HG03045 (cell line): ENCODE data around the gene UNC5A.

Experiments used
- ATAC-seq: cut with Tn5 transposase; IDR thresholded peaks from one replicate; pipeline ENCODE4 v1.9.1; 2021; ENCODE audit warnings: mild to moderate bottlenecking, moderate library complexity; ENCODE audit not compliant: unreplicated experiment

The UNC5A gene

DNA sequence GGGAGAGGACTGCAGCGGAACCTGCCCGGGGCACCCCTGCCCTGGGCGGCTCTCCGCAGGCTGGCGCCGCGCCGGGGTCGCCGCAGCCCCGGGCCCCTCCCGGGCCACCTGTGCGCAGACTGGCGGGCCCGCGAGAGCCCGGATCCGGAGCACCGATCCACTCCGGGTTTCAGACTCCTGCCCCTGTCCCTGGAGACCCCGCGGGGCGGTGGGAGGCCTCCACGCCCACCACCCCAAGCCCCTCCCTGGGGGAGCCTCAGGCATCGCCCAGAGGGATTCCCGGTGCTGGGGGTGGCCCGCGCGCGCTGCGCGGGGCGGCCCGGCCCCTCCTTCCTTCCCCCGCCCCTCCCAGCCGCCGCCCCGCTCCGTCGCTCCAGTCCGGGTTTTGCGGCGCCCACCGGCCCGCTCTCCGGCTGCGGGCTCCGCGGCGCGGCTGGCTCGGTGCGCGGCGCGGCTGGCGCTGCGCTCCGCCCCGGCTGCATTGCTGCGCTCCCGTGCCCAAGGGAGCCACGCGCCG lies at the start of gene UNC5A:
TSS of gene UNC5A (plus strand) at position 479 of the 517 bp plus-strand sequence. CDS start 192 bp downstream, outside the sequence.
- no peak for ATAC-seq

DNA sequence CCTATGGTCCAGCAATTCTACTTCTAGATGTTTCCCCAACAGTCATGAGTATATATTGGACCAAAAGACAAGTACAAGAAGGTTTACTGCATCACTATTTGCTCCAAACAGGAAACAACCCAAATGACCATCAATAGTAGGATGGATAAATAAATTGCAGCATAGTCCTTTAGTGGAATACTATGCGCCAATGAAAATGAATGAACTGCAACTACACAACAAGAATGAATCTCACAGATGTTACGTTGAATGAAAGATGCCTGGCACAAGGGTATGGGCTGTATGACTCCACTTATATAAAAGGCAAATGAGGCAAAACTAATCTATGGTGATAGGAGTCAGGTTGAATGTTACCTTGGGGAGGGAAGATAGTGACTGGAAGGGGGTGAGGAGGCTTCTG lies 48.6 kb upstream of the UNC5A start:
- no peak for ATAC-seq

DNA sequence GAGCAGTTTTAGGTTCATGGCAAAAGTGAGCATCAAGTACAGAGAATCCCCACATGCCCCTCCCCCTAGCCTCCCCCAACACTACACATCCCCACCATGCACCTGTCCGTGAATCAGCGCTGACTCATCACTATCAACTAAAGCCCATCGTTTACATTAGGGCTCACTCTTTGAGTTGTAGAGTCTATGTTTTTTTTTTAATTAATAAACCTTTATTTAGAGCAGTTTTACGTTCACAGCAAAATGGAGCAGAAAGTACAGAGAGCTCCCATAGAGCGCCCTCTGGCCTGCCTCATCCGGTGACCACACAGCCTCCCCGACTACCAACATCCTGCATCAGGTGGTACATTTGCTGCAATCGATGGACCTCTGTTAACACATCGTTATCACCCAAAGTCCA lies 47.9 kb upstream of the UNC5A start:
- no peak for ATAC-seq

DNA sequence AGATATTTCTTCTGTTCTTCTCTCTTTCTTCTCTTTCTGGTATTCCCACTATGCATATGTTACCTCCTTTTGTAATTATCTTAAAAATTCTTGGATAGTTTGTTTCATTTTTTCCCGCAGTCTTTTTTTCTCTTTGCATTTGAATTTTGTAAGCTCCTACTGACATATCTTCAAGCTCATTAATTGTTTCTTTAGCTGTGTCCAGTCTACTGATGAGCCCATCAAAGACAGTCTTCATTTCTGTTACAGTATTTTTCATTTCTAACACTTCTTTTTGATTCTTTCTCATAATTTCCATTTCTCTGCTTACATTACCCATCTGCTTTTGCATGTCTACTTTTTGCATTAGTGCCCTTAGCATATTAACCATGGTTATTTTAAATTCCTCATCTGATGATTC lies 44.7 kb upstream of the UNC5A start:
- no peak for ATAC-seq

DNA sequence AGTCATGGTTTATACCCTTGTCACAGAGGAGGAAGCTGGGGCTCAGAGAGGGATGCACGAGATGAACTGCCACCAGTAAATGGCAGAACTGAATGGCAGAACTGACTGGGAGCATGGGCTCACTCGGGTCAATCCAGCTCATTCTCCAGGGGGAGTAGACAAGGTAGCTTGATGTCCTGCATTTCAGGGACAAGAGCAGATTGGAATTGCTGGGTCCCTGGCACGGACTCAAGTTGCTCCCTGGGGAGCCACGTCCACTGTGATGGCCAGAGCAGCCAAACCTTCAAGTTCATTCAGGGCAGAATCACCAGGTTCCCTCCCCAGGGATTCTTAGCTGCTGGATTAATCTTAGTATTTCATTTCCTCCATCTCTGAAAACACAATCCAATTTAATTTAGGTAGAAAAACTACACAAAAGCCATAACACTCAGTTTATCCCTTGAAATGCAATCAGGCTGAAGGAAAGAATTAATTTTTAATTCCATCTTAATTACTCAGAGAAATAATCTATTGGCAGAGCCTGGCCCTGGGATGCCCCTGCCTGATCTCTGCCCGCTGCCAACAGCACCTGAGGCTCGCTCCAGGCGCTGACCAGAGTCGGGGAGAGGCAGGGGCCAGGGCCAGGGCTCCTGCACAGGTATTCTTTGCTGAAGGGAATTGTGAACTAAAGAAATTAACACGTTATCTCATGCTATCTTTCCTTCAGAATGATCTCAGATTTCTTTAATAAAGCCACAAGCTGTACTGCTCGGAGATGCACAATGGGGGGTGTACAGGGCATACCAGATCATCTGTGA lies 42.0 kb upstream of the UNC5A start:
- ATAC-seq, result no peak

DNA sequence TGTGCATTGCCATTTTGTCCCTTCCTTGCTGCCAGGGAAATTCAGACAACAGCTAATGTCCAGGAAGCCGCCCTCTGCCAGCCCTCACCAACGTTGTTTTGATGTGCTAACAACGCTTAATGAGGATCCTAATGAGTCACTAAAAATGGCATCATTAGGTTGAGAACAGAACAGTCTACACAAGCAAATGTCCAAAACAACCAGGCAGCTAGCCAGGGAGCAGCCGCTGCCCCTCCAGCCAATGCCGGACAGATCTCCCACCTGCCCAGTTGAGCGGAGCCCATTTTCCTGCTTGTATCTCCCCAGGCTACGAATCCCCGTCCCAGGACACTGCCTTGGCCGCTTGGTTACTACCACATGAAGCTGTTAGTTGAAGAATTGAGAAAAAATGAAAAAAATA lies 40.4 kb upstream of the UNC5A start:
- ATAC-seq, result no peak

DNA sequence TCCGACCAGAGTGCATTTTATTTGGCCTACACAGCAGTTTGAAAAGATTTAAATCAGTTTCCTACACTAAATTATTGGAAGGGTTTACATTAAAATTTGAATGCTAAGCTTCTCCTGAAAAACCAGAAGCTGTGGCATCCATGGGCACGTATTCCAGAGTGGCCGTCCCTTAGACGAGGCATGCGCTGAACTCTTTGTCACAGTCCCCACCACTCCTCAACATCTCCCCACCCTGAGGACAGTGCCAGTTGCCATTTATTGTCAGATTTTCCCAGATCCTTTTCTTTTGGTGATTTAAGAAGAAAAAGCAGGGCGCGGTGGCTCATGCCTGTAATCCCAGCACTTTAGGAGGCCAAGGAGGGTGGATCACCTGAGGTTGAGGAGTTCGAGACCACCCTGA lies 39.9 kb upstream of the UNC5A start:
- no peak for ATAC-seq

DNA sequence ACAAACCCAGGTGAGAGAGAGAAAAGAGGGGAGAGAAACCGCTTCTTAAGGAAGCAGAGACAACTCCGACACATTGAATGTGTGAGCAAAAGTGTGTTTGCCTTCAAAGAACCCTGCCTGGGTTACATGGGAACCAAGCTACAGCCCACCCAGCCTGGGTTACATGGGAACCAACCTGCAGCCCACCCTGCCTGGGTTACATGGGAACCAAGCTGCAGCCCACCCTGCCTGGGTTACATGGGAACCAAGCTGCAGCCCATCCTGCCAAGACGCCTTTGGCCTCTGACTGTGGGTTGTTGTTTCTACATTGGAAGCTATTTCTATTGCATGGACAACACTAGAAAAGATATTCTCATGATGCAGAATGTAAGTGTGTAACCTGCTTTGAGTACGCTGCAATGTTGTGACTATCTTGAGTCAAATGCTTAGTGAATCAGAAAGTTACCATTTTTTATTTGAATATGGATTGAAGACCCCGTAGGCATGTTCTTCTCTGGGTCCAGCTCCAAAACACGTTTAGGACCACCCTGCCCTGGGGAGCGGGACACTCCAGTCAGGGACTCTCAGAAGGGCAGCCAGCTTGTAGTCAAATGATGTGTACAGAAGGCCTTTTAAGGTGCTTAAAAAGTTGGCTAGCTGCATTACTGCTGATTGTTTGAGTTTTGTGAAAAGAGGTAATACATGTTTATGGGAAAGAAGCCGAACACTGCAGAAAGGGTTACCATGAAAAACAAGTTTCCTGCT lies 39.1 kb upstream of the UNC5A start:
- ATAC-seq, result no peak

DNA sequence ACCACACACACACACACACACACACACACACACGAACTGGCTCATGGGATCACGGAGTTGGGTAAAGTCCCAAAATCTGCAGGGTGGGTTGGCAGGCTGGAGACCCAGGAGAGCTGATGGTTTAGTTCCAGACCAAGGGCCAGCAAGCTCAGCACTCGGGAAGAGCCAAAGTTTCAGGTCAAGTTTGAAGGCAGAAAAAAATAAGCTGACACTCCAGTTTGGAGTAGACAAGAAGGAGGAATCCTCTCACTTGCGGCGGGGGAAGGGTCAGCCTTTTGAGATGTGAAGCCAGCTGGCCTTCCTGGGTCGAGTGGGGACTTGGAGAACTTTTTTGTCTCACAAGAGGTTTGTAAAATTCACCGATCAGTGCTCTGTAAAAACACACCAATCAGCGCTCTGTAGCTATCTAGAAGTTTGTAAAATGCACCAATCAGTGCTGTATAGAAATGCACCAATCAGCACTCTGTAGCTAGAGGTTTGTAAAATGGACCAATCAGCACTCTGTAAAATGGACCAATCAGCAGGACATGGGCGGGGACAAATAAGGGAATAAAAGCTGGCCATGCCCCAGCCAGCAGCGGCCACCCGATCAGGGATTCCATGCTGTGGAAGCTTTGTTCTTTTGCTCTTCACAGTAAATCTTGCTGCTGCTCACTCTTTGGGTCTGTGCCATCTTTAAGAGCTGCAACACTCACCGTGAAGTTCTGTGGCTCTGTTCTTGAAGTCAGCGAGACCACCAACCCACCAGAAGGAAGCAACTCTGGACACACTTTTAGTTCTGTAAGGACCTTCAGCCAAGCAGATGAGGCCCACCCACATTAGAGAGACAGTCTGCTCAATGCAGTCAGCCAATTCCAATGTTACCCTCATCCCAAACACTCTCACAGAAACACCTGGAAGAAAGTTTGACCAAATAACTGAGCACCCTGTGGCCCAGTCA lies 37.8 kb upstream of the UNC5A start:
- no peak for ATAC-seq

DNA sequence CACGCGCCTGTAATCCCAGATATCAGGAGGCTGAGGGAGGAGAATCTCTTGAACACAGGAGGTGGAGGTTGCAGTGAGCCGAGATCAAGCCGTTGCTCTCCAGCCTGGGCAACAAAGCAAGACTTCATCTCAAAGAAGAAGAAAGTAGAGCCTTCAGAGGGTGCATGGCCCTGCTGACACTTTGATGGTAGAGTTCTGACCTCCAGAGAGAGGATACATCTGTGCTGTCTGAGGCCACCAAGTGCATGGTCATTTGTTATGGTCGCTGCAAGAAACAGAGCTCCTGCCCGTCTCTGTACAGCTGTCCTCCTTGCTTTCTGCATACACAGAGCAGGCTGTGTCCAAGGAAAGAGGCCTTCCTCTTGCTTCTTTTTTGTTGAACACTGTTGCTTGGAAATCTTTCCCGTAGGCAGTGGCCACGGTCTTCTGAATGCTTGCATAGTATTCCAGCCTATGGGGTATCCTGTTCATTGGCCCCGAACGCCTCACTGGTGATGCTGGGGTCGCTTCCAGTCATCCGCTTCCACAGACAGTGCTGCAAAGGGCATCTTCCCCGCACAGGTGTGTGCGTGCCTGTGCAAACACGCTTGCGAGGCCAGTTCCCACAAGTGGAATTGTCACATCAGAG lies 36.8 kb upstream of the UNC5A start:
- no peak for ATAC-seq

DNA sequence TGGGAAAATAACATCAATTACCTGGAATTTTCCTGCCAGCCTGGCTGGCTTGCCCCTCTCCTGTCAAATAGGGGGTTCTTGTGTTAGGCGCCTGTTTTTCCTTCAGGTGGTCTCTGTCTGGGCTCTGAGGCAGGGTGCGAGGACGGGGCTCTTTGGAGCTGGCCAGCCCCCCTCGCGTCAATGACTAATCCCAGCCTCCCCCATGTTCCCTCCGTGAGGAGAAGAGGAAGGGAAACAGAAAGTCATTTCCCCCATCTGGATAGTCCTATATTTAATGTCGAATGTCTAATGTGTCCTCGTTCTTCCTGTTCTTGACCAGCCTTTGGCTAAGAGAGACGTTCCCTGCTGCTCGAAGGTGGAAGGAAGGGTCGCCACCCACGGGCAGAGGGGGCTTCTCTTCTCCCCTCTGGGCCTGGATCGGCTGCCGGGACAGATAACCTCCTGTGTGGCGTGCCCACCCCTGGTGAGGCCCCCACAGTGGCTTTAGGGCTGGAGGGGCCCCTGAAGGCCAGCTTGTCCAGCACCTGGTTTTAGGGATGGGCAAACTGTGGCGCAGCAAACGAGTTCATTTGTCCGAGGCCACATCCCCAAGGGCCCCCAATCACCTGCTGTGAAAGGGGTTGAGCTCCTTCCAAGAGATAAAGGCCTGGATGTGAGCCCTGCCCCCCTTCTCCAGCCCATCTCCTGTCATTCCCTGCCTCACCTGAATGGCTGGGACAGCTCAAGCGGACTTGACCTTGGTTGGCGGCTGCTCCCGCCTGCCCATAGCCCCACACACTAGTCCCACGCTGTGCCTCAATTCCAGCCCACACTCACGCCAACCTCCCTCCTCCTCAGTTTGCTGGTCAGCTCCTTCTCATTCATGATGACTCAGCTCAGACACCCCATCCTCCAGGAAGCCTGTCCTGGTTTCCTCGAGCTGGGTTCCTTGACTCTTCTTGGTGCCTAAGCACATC lies 35.9 kb upstream of the UNC5A start:
- no peak for ATAC-seq

DNA sequence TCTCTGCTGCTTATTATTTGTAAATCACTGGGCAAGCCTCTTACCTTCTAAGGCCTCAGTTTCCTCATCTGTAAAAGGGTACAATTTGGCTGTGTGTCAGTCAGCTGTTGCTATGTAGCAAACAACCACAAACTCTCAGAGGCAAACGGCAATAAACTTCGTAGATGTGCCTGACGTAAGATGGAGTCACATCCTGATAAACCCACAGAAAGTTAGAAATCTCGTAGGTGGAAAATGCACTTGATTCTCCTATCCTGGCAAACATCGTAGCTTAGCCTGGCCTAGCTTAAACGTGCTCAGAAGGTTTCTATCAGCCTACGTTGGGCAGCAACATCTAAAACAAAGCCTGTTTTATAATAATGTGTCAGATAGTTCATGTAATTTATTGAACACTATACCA lies 35.0 kb upstream of the UNC5A start:
- ATAC-seq, result no peak

DNA sequence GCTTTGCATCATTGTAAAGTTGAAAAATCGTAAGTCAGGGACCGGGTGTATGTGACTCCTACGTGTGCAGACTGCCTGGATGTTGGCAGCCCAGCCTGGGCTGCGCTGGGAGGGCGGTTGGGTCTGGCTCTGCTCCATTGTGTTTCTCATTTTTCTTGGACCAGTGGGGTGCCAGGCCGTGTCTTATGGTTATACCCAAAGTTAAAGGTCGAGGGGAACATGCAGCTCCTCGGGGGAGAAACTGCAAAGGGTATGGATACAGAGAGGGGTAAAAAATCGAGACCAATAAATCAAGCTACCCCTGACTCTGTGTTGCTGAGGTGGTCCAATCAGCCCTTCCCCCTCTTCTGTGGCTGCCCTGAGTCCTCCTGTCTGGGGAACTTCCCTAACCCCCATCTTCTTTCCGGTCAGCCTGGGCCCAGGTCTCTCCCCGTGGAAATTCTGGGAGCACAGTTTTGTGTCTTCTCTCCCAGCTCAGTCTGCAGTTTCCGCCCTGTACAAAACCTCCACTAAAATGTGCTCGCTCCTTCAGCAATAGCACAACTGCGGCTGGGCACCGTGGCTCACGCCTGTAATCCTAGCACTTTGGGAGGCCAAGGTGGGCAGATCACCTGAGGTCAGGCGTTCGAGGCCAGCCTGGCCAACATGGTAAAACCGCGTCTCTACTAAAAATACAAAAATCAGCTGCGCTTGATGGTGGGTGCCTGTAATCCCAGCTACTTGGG lies 34.1 kb upstream of the UNC5A start:
- no peak for ATAC-seq

DNA sequence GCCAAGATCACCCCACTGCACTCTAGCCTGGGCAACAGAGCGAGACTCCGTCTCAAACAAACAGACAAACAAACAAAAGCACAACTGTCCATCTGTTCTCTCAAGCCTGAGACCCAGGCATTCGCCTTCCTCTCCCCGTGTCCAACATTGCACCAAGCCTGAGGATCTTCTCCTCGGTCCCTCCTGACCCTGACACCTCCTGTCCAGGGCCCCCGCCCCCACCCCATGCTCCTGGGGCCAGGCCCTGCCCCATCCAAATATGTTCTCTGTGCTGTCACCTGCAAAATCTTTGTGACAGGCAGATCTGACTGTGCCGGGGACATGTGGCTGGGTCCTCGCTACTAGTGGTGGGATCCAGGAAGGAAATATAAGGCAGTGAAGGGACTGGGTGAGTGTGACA lies 33.4 kb upstream of the UNC5A start:
- no peak for ATAC-seq

DNA sequence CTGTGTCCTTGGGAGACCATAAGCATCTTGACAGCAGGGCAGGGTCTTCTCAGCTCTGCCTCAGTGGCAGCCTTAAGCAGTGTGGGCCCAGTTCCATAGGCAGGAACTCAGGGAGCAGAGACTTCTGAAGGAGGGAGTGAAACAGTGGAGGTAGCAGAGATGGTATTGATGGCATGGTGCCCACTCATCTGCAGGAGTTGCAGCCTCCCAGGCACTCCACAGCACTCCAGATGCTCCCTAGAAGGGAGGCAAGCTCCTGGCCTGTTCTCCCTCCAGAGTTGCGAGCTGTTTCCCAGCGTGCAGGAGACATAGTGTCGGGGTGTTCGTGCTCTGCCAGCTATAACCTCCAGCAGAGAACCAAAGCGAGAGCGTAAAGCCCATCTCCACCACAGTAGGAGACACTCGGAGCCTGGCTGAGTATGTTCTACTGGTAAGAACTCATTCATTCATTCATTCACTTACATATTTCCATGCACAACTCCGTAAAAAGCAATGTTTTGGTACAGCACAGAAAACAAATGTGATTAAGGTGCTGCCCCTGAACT lies 31.4 kb upstream of the UNC5A start:
- ATAC-seq, result no peak

DNA sequence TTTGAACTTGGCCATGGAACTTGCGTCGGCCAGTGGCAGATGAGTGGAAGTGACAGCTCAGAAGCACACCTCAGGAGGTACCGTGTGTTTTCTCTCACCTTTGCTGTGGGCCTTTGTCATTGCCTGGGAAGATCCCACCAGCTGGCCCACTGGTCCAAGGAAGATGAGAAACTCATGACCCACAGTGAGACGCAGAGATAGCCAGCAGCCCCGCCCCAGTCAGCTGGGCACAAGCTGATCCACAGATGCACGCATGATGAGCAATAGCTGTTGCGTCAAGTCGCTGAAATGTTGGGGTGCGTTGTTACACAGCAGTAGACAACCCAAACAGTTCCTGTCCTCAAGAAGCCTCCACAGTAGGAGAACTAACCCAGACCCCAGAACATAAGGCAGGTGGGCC lies 30.8 kb upstream of the UNC5A start:
- no peak for ATAC-seq

DNA sequence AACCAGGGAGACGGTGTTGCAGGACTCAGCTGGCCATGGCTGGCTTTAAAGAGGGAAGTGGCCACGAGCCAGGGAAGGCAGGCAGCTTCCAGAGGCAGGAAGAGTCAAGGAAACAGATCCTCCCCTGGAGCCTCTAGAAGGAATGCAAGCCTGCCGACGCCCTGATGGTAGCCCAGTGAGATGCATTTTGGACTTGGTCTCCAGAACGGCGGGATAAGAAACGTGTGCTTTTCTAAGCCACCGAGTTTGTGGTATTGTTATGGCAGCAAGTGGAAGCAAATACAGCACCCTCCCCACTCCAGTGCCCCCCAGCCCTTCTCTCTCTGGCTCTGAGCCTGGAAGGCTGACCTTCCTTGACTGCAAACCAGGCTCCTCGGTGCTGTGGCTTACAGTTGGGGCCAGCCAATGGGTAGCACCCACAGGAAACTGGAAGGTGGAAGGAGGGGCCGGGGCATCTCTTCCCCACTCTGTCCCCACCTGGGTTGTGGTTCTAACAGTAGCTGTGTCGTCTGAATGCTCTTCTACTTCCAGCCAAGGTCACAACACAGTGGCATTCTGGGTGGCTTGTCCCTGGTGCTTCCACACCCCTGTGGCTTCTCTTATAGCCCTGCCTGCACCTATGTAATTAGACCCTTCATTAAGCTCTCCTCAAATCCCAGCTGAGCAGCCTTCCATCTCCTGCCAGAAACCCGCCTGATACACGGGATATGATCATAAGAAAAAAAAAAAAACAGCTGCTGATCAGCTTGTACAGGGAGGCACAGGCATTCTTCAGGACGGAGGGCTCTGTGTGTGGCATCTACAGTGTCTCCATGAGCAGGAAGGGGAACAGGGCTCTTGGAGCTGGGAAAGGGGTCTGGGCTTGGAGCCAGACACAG lies 29.9 kb upstream of the UNC5A start:
- ATAC-seq, result no peak

DNA sequence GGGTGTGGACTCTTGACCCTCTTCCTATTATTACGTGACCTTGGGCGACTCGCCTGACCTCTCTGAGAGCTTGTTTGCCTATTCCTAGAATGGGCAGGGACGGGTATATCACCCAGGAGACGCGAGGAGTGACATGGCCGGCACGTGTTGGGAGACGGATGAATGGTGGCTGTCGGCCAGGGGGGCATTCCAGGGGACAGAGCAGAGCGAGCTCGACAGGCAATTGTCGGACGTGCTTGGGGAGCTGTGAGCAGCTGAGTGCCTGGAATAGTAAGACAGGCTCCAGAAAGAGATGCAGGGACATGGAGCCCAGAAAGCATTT lies 29.3 kb upstream of the UNC5A start:
- ATAC-seq, result no peak
